ENCODE results near the gene SLC38A4.

- no peak for TF ChIP-seq CTCF (conservative IDR thresholded peaks at IDR 0.05)
- no peak for TF ChIP-seq ZFX (IDR thresholded peaks at IDR 0.05)
These were observed 48.2 kb downstream of the SLC38A4 start for GRCh38 chr12:46777587-46777986.
